Choroid plexus epithelial cell (primary cell): Measurements from ENCODE around the gene NPY2R.

ENCODE experiments used
- DNase-seq: peaks from one replicate; pipeline ENCODE4 v3.0.0-alpha.2; 2010; ENCODE audit warnings: low read depth
- H3K4me3 ChIP-seq: 2 replicates; pipeline ENCODE4 v1.5.1; 2011; ENCODE audit warnings: low read depth, mild to moderate bottlenecking, control low read depth, low read length, moderate library complexity
- TF ChIP-seq, protein P1 (sequence below): conservative IDR thresholded peaks from 2 replicates; pipeline ENCODE4 v1.5.1; 2011; ENCODE audit warnings: low read depth, mild to moderate bottlenecking, control low read depth, inconsistent platforms, low read length, moderate library complexity

The NPY2R gene

DNA sequence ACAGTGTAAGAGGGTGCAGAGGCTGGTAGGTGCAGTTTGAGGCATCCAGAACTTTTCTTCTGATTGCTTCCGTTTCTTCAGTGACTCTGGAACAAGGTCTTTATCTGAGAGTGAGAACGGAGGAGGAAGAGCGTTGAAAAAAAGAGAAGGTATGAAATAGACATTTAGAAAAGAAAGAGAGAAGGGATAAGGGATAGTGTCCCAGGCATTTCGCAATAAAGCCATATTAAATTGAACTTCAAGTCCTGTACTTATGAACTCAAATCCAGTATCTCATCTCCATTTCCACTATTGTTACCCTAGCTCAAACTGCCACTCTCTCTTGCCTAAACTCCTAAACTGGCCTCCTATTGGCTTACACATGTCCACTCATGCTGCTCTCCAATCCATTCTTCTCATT, 36.7 kb downstream of the NPY2R start:
- no peak overlapping the region for H3K4me3 ChIP-seq
- TF ChIP-seq, protein P1, sequence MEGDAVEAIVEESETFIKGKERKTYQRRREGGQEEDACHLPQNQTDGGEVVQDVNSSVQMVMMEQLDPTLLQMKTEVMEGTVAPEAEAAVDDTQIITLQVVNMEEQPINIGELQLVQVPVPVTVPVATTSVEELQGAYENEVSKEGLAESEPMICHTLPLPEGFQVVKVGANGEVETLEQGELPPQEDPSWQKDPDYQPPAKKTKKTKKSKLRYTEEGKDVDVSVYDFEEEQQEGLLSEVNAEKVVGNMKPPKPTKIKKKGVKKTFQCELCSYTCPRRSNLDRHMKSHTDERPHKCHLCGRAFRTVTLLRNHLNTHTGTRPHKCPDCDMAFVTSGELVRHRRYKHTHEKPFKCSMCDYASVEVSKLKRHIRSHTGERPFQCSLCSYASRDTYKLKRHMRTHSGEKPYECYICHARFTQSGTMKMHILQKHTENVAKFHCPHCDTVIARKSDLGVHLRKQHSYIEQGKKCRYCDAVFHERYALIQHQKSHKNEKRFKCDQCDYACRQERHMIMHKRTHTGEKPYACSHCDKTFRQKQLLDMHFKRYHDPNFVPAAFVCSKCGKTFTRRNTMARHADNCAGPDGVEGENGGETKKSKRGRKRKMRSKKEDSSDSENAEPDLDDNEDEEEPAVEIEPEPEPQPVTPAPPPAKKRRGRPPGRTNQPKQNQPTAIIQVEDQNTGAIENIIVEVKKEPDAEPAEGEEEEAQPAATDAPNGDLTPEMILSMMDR = no peak
- DNase-seq = no peak

GRCh38 chr4:155248002-155248896, 39.8 kb downstream of the NPY2R start:
- H3K4me3 ChIP-seq = no peak overlapping the region
- no peak for DNase-seq

DNA sequence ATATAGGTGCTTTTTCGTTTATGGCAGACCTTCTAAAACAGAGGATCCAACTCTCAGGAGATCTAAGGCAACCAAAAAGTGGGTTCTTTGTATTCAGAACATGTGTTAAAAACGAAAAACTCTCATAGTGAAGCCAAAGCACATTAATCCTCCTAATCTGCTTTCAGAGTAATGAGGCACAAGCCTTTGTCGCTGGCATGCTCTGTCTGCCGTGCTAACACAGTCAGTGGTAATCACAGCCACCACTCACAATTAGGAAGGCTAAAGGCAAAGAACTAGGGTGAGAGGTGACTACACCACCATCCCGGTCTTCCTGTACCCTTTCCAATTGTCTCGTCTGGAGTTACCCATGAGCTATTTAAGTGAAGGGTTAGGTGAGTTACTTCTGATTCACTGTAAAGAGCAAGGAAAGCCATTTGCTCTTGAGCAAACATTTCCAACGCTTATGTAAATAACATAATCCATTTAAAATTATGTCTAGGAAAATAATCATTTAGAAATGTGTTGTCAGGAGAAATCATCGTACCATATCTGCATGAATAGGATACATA, 40.7 kb downstream of the NPY2R start:
- TF ChIP-seq, protein P1 = no peak
- no peak overlapping the region for H3K4me3 ChIP-seq
- DNase-seq = no peak

More at GRCh38 chr4:155248002-155248896, 39.8 kb downstream of the NPY2R start:
- TF ChIP-seq, protein P1 = no peak

- no peak overlapping the region for H3K4me3 ChIP-seq
- TF ChIP-seq, protein P1 = no peak
- DNase-seq = no peak
These were observed 43.9 kb downstream of the NPY2R start for GRCh38 chr4:155252327-155252726.

- no peak overlapping the region for H3K4me3 ChIP-seq
- no peak for DNase-seq
- TF ChIP-seq, protein P1 = no peak
These were observed 55.0 kb downstream of the NPY2R start for GRCh38 chr4:155263480-155263879.

- no peak overlapping the region for H3K4me3 ChIP-seq
- no peak for DNase-seq
- TF ChIP-seq, protein P1 = no peak
These were observed 56.7 kb downstream of the NPY2R start for GRCh38 chr4:155265113-155265512.
